GM21825 (cell line): ENCODE data around the gene COL15A1.

Experiments
- ATAC-seq: cut with Tn5 transposase; IDR thresholded peaks from one replicate; pipeline ENCODE4 v1.9.1; 2021; ENCODE audit warnings: mild to moderate bottlenecking, moderate library complexity; ENCODE audit not compliant: unreplicated experiment

COL15A1 gene

GRCh38 chr9:99052815-99053715, 109.4 kb downstream of the COL15A1 start:
- no peak for ATAC-seq

GRCh38 chr9:99054581-99054980, 110.9 kb downstream of the COL15A1 start:
- no peak for ATAC-seq

- no peak for ATAC-seq
These were observed 111.7 kb downstream of the COL15A1 start for GRCh38 chr9:99055384-99055783.

- no peak for ATAC-seq
These were observed 112.5 kb downstream of the COL15A1 start for GRCh38 chr9:99056186-99056585.

- no peak for ATAC-seq
These were observed 113.4 kb downstream of the COL15A1 start for GRCh38 chr9:99056886-99057664.

GRCh38 chr9:99057665-99058625, 114.2 kb downstream of the COL15A1 start:
- ATAC-seq = peak; percentile 68

GRCh38 chr9:99058964-99059921, 115.5 kb downstream of the COL15A1 start:
- ATAC-seq = peak; percentile 67

- no peak for ATAC-seq
These were observed 116.9 kb downstream of the COL15A1 start for GRCh38 chr9:99060621-99061020.

- ATAC-seq = no peak
These were observed 118.8 kb downstream of the COL15A1 start for GRCh38 chr9:99062549-99062948.

- ATAC-seq = no peak
These were observed 119.8 kb downstream of the COL15A1 start for GRCh38 chr9:99063522-99063921.

GRCh38 chr9:99066571-99066970, 122.9 kb downstream of the COL15A1 start:
- ATAC-seq = no peak

- ATAC-seq = no peak
These were observed 125.4 kb downstream of the COL15A1 start for GRCh38 chr9:99069075-99069474.

- no peak for ATAC-seq
These were observed 125.8 kb downstream of the COL15A1 start for GRCh38 chr9:99069546-99069945.

GRCh38 chr9:99070681-99071080, 127.0 kb downstream of the COL15A1 start:
- no peak for ATAC-seq

GRCh38 chr9:99071313-99072039, 127.8 kb downstream of the COL15A1 start:
- no peak for ATAC-seq

- ATAC-seq = no peak
These were observed 128.3 kb downstream of the COL15A1 start for GRCh38 chr9:99072040-99072394.

- ATAC-seq = no peak
These were observed 129.6 kb downstream of the COL15A1 start for GRCh38 chr9:99073347-99073746.

GRCh38 chr9:99073985-99074901, 130.5 kb downstream of the COL15A1 start:
- no peak for ATAC-seq
